Adipocyte (in vitro differentiated cells): Measurements from ENCODE around the gene SLC16A5.

ENCODE experiments used
- DNase-seq: peaks from one replicate; pipeline ENCODE4 v3.0.0-alpha.2; 2015; ENCODE audit warnings: low read depth
- H3K27me3 ChIP-seq: replicated peaks from 2 replicates; pipeline ENCODE4 v1.7.0; 2013; ENCODE audit warnings: mild to moderate bottlenecking, low read length, moderate library complexity; ENCODE audit not compliant: control insufficient read depth, insufficient read depth
- H3K36me3 ChIP-seq: 2 replicates; pipeline ENCODE4 v1.7.0; 2013; ENCODE audit warnings: low read length, mild to moderate bottlenecking, moderate library complexity; ENCODE audit not compliant: control insufficient read depth, insufficient read depth, severe bottlenecking
- H3K4me1 ChIP-seq: 2 replicates; pipeline ENCODE4 v1.7.0; 2013; ENCODE audit warnings: mild to moderate bottlenecking, low read length, moderate library complexity; ENCODE audit not compliant: control insufficient read depth, insufficient read depth
- H3K4me3 ChIP-seq: 2 replicates; pipeline ENCODE4 v1.7.0; 2013; ENCODE audit warnings: mild to moderate bottlenecking, low read length, moderate library complexity
- H3K9ac ChIP-seq: 2 replicates; pipeline ENCODE4 v1.7.0; 2013; ENCODE audit warnings: mild to moderate bottlenecking, low read length, moderate library complexity
- H3K9me3 ChIP-seq: 2 replicates; pipeline ENCODE4 v1.7.0; 2013; ENCODE audit warnings: mild to moderate bottlenecking, low read length, moderate library complexity; ENCODE audit not compliant: control insufficient read depth

SLC16A5 gene

DNA sequence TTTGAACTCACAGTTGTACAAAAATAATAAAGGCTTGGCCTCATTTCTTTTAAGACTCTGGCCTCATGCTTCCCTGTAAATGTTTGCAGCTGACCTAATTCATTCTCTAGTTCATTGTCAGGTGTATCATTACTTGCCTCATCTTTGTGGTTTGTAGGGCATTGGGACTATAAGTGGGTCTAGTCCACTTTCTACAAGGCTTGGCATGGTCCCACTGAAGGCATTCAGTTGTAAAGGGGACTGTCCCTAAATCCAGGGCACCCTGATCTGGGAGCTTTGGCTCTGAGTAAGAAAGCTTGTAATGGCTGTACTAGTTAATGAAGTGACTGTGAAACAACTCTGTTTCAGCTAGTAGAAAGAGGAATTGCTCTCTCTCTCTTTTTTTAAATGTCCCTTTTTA is 38.0 kb upstream of the SLC16A5 start:
- Histone ChIP-seq H3K4me1 (peaks cover 22% of the 10 kb centered on the region), H3K4me3 (no peak overlapping the region), H3K36me3 (peaks cover 38% of the 10 kb centered on the region), H3K9ac (no peak overlapping the region), H3K27me3 (no peaks in the 10 kb centered on the region), H3K9me3 (no peaks in the 10 kb centered on the region)
- no peak for DNase-seq

DNA sequence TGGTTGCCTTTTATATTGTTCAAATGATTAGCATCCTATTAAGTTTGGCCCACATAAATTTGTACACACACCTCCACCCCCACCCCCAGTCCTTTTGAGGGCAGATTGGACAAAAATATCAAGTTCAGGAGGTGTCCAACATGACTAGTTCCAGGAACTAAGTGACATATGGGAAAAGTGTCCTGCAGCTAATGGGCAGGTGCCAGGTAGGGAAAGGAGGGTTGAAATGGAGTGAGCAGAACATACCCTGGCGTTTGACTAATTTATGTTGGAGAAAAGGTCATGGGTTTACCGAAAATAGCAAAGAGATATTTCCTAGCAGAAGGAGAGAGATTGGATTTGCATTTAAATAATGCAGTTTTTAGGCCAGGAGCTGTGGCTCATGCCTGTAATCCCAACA is 35.8 kb upstream of the SLC16A5 start:
- H3K9ac ChIP-seq = no peak overlapping the region
- H3K27me3 ChIP-seq = no peaks in the 10 kb centered on the region
- no peak overlapping the region for H3K4me3 ChIP-seq
- H3K36me3 ChIP-seq = peaks cover 41% of the 10 kb centered on the region
- DNase-seq = no peak
- peaks cover 18% of the 10 kb centered on the region for H3K4me1 ChIP-seq
- H3K9me3 ChIP-seq = no peaks in the 10 kb centered on the region

DNA sequence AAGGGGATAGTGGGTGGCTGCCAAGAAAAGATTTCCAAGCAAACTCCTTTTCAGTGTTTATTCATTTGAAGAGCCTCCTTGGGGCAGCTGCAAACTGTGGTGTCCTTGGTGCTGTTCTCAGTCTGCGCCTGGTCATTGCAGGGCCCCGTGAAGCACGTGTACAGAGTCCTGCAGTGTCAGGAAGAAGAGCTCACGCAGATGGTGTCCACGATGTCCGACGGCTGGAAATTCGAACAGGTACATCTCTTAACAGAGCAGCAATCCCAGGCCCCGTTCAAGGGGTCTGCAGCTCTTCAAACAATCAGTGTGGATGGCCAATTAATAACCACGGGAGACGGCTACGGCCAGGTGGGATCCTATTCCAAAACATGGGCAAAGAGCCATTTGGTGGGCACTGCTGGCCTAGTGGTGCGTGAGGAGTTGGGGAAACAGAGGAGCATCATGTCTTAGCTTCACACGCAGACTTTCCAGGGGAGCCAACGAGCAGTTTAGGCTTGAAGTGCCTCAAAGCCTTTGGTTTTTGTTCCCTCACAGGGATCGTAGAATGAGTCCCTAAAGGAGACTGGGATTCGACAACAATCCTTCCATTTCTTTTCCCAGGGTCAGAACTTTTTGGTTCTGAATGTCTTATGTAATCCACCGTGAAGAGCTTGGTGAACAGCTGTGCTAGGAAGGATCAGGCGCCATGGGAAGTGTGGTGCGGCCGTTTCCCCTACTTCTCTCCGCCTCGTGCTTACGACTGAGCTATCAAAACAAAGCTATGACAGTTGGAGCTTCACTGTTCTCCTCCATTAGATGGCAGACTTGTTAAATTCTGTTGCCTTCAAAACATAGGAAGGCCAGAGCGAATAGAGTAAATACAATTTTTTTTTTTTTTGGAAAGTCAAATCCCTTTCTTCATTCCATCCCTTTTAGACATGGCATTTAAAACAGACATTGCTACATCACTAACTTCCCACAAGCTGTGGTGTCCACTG is 28.1 kb upstream of the SLC16A5 start:
- H3K36me3 ChIP-seq = peaks cover 46% of the 10 kb centered on the region
- H3K4me1 ChIP-seq = peaks cover 14% of the 10 kb centered on the region
- no peaks in the 10 kb centered on the region for H3K9me3 ChIP-seq
- H3K4me3 ChIP-seq = no peak overlapping the region
- peak; percentile 91 for DNase-seq
- peak overlapping the region; percentile 63 for H3K9ac ChIP-seq
- no peaks in the 10 kb centered on the region for H3K27me3 ChIP-seq

DNA sequence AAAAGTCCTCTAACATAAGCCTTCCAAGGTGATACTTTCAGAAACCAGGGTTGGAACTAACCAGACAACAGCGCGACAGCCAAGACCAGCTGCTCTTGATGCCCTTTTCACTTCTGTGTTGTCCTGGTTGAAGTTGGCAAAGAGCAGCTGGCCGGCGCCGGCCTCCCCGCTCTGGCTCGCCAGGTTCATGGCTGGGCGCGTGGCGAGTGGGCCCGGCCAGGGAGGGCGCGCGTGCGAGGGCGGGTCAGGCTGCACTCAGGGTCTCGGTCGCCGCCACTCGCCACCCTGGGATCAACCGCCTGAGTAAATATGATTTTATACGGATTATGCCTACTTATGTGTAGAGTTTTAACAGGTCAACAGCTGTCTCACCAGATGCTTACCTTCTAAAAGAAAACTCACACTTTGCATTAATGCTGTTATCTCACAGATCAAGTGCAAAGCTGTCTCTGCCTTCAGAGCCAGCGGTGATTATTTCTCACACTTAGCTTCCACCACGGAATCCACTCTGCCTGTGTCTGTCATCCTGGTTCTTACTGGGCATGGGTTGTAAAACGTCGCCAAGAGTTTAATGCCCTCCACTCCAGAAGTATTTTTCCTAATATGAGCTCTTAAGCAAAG is 27.2 kb upstream of the SLC16A5 start:
- Histone ChIP-seq H3K27me3 (no peaks in the 10 kb centered on the region), H3K9ac (peak overlapping the region; percentile 47), H3K36me3 (peaks cover 48% of the 10 kb centered on the region), H3K4me1 (peaks cover 14% of the 10 kb centered on the region), H3K9me3 (no peaks in the 10 kb centered on the region), H3K4me3 (no peak overlapping the region)
- no peak for DNase-seq

DNA sequence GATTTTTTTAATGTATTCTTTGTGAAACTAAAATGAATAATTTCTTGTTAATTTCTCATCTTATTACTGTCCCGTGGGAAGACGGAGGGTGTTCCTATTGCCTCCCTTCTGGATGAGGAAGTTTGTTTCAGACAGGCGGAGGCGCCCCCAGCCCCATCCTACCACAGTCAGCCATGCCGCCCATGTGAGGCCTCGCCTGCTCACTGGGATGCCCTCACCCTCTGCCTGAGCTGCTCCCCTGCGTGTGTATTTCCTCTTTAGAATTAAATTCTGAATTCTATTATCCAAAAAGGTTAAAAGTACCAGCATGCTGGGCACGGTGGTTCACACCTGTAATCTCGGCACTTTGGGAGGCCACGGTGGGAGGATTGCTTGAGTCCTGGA is 26.7 kb upstream of the SLC16A5 start:
- H3K36me3 ChIP-seq = peaks cover 48% of the 10 kb centered on the region
- no peaks in the 10 kb centered on the region for H3K9me3 ChIP-seq
- peak overlapping the region; percentile 47 for H3K9ac ChIP-seq
- DNase-seq = no peak
- no peaks in the 10 kb centered on the region for H3K27me3 ChIP-seq
- no peak overlapping the region for H3K4me3 ChIP-seq
- H3K4me1 ChIP-seq = peaks cover 18% of the 10 kb centered on the region

DNA sequence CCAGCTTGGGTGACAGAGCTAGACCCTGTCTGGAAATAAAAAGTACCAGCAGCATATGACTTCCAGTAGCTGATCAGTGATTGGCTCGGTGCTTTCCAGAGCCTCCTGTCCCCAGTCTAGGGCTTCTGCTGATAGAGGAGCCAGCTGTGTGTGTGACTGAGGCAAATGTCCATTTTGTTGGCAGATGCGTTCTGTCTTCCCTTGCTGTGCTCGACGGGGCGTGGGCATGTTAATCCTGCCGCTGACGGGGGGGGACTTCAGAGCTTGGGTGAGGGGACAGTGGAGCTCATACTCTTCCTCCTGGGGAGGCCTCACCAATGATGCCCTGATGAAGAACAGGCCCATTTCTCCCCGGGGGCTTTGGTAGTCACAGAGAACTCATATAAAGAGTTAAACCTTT is 26.1 kb upstream of the SLC16A5 start:
- no peak overlapping the region for H3K9ac ChIP-seq
- no peak for DNase-seq
- H3K36me3 ChIP-seq = peaks cover 48% of the 10 kb centered on the region
- no peaks in the 10 kb centered on the region for H3K9me3 ChIP-seq
- H3K4me1 ChIP-seq = peaks cover 18% of the 10 kb centered on the region
- no peaks in the 10 kb centered on the region for H3K27me3 ChIP-seq
- H3K4me3 ChIP-seq = no peak overlapping the region

DNA sequence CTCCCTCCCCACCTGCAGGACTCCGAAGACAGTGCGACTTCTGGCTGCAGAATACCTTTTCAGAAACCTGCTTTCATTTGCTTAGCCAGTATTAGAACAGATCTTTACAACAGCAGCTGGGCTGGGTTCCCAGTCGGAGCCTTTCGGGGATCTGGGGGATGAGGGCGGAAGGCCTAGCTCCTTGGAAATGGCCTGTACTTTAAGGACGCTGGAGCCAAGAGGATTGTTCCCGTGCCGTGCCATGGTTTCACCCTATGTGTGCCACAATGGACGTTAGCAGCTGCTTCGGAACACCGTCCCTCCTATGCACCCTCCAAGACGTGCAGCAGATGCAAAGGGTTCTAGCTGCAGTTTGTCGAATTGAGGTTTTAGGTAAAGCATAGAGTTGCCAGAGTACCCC is 24.6 kb upstream of the SLC16A5 start:
- no peaks in the 10 kb centered on the region for H3K27me3 ChIP-seq
- no peak overlapping the region for H3K4me3 ChIP-seq
- peaks cover 18% of the 10 kb centered on the region for H3K4me1 ChIP-seq
- H3K36me3 ChIP-seq = peaks cover 48% of the 10 kb centered on the region
- no peaks in the 10 kb centered on the region for H3K9me3 ChIP-seq
- H3K9ac ChIP-seq = no peak overlapping the region
- DNase-seq = no peak

DNA sequence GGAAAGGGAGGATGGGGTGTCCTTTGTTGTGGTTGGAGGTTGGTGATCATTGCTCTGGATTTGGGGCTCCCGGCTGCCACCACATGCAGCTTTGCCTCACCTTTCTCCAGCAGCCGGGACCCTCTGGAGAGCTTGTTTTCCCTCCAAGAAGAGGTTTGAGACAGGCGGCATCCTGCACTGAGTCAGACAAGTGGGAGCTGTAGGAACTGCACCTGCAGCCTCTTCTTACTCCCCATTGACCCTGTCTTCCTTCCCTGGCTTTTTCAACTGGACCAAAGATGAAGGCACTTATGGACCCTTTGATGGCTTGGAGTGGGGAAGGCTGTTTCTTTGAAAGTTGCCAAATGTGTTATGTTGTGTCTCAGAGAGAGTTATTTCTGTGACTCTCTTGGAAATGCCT is 24.1 kb upstream of the SLC16A5 start:
- H3K4me1 ChIP-seq = peaks cover 18% of the 10 kb centered on the region
- DNase-seq = no peak
- no peak overlapping the region for H3K4me3 ChIP-seq
- peaks cover 48% of the 10 kb centered on the region for H3K36me3 ChIP-seq
- no peaks in the 10 kb centered on the region for H3K27me3 ChIP-seq
- no peaks in the 10 kb centered on the region for H3K9me3 ChIP-seq
- H3K9ac ChIP-seq = no peak overlapping the region

DNA sequence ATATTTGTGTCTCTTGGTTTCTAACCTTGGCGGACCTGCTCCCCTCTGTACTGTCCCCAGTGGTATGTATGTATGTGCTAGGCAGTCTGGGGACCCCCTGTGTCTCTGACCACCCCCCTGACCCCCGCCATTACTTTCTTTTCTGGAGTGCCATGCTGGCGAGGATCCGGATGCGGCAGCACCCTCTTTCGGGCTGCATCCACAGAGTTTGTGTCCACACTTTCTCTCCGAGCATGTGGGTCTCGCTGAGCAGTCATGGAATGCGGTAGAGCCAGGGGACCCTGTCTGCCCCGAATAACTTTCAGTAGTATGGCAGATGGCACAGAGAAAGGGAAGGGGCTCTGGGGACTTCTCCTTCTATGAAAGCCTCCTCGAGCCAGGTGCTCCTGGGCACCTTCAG is 23.7 kb upstream of the SLC16A5 start:
- Histone ChIP-seq H3K36me3 (peaks cover 48% of the 10 kb centered on the region), H3K4me3 (no peak overlapping the region), H3K9ac (no peak overlapping the region), H3K27me3 (no peaks in the 10 kb centered on the region), H3K9me3 (no peaks in the 10 kb centered on the region), H3K4me1 (peaks cover 18% of the 10 kb centered on the region)
- DNase-seq = no peak

DNA sequence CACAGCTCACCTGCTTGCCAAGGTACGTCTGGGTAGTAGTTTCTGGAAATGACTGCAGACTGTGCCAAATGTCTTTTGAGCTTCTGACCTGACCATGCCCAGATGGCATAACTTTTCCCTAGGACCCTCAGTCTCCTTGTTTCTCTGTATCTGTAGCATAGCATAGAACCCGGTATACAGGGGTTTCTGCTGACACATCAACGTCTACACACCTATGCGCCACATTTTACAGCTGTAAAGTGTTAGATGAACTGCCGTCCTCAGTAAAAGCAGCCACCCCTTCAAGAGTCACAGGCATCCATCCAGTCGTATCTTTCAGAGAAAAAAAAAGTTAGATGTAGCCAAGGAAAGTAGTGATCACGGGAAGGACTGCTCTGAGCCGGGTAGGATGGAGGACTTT is 23.3 kb upstream of the SLC16A5 start:
- DNase-seq = no peak
- Histone ChIP-seq H3K9me3 (no peaks in the 10 kb centered on the region), H3K9ac (no peak overlapping the region), H3K27me3 (no peaks in the 10 kb centered on the region), H3K4me1 (peaks cover 18% of the 10 kb centered on the region), H3K4me3 (no peak overlapping the region), H3K36me3 (peaks cover 44% of the 10 kb centered on the region)

DNA sequence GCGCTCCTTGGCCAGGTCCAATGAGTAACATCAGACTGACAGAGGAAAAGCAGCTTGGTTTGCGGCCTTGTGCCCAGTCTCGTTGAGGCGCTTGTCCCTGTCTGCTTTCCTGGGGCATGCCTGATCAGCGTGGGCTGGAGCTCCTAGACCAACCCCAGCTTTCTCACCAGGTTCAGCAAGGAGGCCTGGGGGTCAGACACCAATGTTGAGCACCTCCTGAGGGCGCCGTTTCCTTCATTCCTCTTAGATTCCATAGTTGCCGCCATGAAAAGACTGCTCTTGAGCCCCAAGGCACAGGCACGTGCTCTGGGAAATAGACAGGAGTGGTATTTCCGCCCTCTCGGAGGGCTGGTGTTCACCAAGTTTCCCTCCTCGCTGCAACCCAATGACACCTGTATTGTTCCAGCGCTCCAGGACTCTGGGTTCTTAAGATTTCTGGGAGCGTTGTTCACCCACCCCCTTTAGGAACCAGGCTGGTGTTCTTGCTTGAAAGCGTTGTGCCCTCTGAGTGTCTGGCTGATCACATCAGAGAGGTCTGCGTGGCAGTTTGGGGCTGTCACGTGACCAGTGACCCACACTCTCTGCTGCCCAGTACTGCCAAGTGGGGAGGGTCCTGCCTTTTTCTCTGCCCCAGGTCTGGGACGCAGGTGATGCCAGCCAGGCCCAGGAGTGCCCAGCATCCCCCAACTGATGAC is 22.7 kb upstream of the SLC16A5 start:
- H3K9me3 ChIP-seq = no peaks in the 10 kb centered on the region
- H3K27me3 ChIP-seq = no peaks in the 10 kb centered on the region
- H3K4me3 ChIP-seq = no peak overlapping the region
- peaks cover 13% of the 10 kb centered on the region for H3K4me1 ChIP-seq
- no peak for DNase-seq
- H3K9ac ChIP-seq = no peak overlapping the region
- H3K36me3 ChIP-seq = peaks cover 43% of the 10 kb centered on the region
